Measurements from ENCODE around the gene VRK2. TPM values are rescaled to one million over a fixed set of nuclear protein-coding genes. Genes with fewer than 3 reads are reported as not detected.
"Not testable (repeated sequence)": the region's sequence is repeated elsewhere in the genome, so short reads cannot be mapped to it uniquely, and the experiment has no call there.

Gene VRK2
- total RNA-seq, 2 experiments from 2014 or later = 21.5 to 22.8 TPM

DNA sequence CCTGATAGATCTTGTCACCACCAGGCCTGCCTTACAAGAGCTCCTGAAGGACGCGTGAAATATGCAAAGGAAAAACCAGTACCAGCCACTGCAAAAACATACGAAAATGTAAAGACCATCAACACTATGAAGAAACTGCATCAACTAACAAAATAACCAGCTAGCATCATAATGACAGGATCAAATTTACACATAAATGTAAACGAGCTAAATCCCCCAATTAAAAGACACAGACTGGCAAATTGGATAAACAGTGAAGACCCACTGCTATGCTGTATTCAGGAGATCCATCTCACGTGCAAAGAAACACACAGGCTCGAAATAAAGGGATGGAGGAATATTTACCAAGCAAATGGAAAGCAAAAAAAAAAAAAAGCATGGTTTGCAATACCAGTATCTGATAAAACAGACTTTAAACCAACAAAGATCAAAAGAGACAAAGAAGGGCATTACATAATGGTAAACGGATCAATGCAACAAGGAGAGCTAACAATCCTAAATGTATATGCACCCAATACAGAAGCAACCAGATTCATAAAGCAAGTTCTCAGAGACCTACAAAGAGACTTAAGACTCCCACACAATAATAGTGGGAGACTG, 123.8 kb downstream of the VRK2 start:
- H3K27me3 Mint-ChIP-seq; ATAC-seq (ENCODE audit: low read depth); POLR2A ChIA-PET; H3K4me3 Mint-ChIP-seq; H3K27ac Mint-ChIP-seq; H3K4me1 Mint-ChIP-seq; DNase-seq: not testable (repeated sequence)
- Mint-ChIP-seq H3K9me3 (peaks cover 11% of the 10 kb centered on the region), H3K36me3 (peaks cover 37% of the 10 kb centered on the region)

GRCh38 chr2:58171831-58172230, 125.2 kb downstream of the VRK2 start:
- ATAC-seq (ENCODE audit: low read depth); DNase-seq; H3K27me3 Mint-ChIP-seq; H3K4me3 Mint-ChIP-seq; H3K4me1 Mint-ChIP-seq; H3K27ac Mint-ChIP-seq; POLR2A ChIA-PET: not testable (repeated sequence)
- H3K36me3 Mint-ChIP-seq = peaks cover 39% of the 10 kb centered on the region
- peaks cover 11% of the 10 kb centered on the region for H3K9me3 Mint-ChIP-seq

- H3K27ac Mint-ChIP-seq; H3K27me3 Mint-ChIP-seq; H3K4me3 Mint-ChIP-seq; DNase-seq; ATAC-seq (ENCODE audit: low read depth); POLR2A ChIA-PET; H3K4me1 Mint-ChIP-seq: not testable (repeated sequence)
- H3K36me3 Mint-ChIP-seq = peaks cover 36% of the 10 kb centered on the region
- H3K9me3 Mint-ChIP-seq = peaks cover 15% of the 10 kb centered on the region
Measured at GRCh38 chr2:58177187-58177586, 130.6 kb downstream of the VRK2 start.

GRCh38 chr2:58180175-58180574, 133.6 kb downstream of the VRK2 start:
- H3K4me1 Mint-ChIP-seq; H3K9me3 Mint-ChIP-seq; H3K4me3 Mint-ChIP-seq; H3K27me3 Mint-ChIP-seq; DNase-seq; ATAC-seq (ENCODE audit: low read depth); H3K27ac Mint-ChIP-seq; POLR2A ChIA-PET: not testable (repeated sequence)
- H3K36me3 Mint-ChIP-seq = peaks cover 22% of the 10 kb centered on the region

- DNase-seq (no peak), ATAC-seq (ENCODE audit: low read depth) (no peak)
- Mint-ChIP-seq H3K27ac (no peak overlapping the region), H3K9me3 (peaks cover 6% of the 10 kb centered on the region), H3K4me3 (no peak overlapping the region), H3K27me3 (no peaks in the 10 kb centered on the region), H3K4me1 (no peaks in the 10 kb centered on the region), H3K36me3 (peaks cover 20% of the 10 kb centered on the region)
- POLR2A ChIA-PET = no interaction called here
Measured at GRCh38 chr2:58180635-58181034, 134.0 kb downstream of the VRK2 start.

- H3K4me3 Mint-ChIP-seq = no peak overlapping the region
- peaks cover 24% of the 10 kb centered on the region for H3K36me3 Mint-ChIP-seq
Measured at GRCh38 chr2:58182527-58182926, 135.9 kb downstream of the VRK2 start.

GRCh38 chr2:58186501-58186900, 139.9 kb downstream of the VRK2 start:
- H3K27me3 Mint-ChIP-seq = no peaks in the 10 kb centered on the region
- peaks cover 2% of the 10 kb centered on the region for H3K9me3 Mint-ChIP-seq
- no peak overlapping the region for H3K27ac Mint-ChIP-seq
- POLR2A ChIA-PET = no interaction called here
- H3K36me3 Mint-ChIP-seq = peaks cover 21% of the 10 kb centered on the region
- ATAC-seq (ENCODE audit: low read depth) (no peak), DNase-seq (no peak)
- H3K4me3 Mint-ChIP-seq = no peak overlapping the region
- H3K4me1 Mint-ChIP-seq = no peaks in the 10 kb centered on the region

More at GRCh38 chr2:58182527-58182926, 135.9 kb downstream of the VRK2 start:
- H3K4me1 Mint-ChIP-seq = no peaks in the 10 kb centered on the region
- H3K27ac Mint-ChIP-seq = no peak overlapping the region
- ATAC-seq (ENCODE audit: low read depth) (no peak), DNase-seq (no peak)
- no peaks in the 10 kb centered on the region for H3K27me3 Mint-ChIP-seq
- POLR2A ChIA-PET = no interaction called here
- H3K9me3 Mint-ChIP-seq = peaks cover 6% of the 10 kb centered on the region

DNA sequence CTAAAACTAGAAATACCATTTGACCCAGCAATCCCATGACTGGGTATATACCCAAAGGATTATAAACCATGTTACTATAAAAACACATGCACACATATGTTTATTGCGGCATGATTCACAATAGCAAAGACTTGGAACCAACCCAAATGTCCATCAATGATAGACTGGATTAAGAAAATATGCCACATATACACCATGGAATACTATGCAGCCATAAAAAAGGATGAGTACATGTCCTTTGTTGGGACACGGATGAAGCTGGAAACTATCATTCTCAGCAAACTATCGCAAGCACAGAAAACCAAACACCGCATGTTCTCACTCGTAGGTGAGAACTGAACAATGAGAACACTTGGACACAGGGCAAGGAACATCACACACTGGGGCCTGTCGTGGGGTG, 140.4 kb downstream of the VRK2 start:
- POLR2A ChIA-PET; H3K4me3 Mint-ChIP-seq; H3K27ac Mint-ChIP-seq; H3K4me1 Mint-ChIP-seq; H3K9me3 Mint-ChIP-seq; DNase-seq; H3K27me3 Mint-ChIP-seq; ATAC-seq (ENCODE audit: low read depth): not testable (repeated sequence)
- peaks cover 21% of the 10 kb centered on the region for H3K36me3 Mint-ChIP-seq

DNA sequence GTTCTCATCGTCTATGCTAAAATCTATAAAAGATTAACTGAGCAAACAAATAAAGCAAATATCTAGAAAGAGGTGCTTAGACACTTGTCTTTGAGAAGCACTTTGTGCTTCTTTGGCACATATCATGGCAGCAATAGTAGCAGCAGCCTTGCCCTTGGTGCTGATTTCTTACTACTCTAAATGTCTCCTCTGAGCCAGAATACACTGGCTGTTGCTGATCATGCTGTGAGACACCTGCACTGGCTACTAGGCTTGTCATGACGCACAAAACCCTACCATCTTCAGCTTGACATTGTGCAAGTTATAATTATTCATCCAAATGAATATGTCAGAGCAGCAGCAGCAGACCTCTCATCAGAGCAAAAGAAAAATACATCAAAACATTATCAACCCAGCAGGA, 147.9 kb downstream of the VRK2 start:
- H3K27ac Mint-ChIP-seq = no peak overlapping the region
- no peak for DNase-seq

GRCh38 chr2:58195662-58196061, 149.1 kb downstream of the VRK2 start:
- no peak overlapping the region for H3K27ac Mint-ChIP-seq
- H3K36me3 Mint-ChIP-seq = peaks cover 11% of the 10 kb centered on the region
- ATAC-seq (ENCODE audit: low read depth) = no peak
- POLR2A ChIA-PET = no interaction called here
- peaks cover 2% of the 10 kb centered on the region for H3K4me1 Mint-ChIP-seq
- H3K27me3 Mint-ChIP-seq = no peaks in the 10 kb centered on the region
- H3K9me3 Mint-ChIP-seq = no peaks in the 10 kb centered on the region
- H3K4me3 Mint-ChIP-seq = no peak overlapping the region
- DNase-seq = no peak

More for the DNA sequence above, 147.9 kb downstream of the VRK2 start:
- Mint-ChIP-seq H3K9me3 (no peaks in the 10 kb centered on the region), H3K36me3 (peaks cover 15% of the 10 kb centered on the region), H3K27me3 (no peaks in the 10 kb centered on the region), H3K4me3 (no peak overlapping the region), H3K4me1 (peaks cover 2% of the 10 kb centered on the region)
- no peak for ATAC-seq (ENCODE audit: low read depth)
- POLR2A ChIA-PET = no interaction called here

GRCh38 chr2:58197894-58198293, 151.3 kb downstream of the VRK2 start:
- Mint-ChIP-seq H3K27ac (no peak overlapping the region), H3K36me3 (peaks cover 16% of the 10 kb centered on the region), H3K27me3 (no peaks in the 10 kb centered on the region), H3K4me3 (no peak overlapping the region), H3K9me3 (no peaks in the 10 kb centered on the region), H3K4me1 (peaks cover 2% of the 10 kb centered on the region)
- DNase-seq (no peak), ATAC-seq (ENCODE audit: low read depth) (no peak)
- POLR2A ChIA-PET = no interaction called here

DNA sequence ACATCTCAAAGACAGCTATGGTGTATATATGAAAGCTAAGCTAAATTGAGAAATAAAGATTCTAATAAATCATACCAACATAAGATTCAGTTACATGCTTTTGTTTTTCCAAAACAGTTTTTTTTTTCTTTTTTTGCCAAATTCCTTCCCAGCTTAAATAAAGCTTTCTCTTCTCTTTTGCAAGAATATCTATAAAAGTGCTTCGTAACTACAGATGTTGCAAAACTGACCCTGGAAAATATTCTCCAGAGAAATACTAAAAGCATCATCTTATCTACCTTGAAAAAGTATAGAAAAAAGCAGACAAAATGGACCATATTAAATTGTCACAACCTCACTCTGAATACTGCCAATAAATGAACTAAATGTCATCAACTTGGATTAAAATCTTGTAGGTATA, 155.8 kb downstream of the VRK2 start:
- Mint-ChIP-seq H3K9me3 (no peaks in the 10 kb centered on the region), H3K36me3 (peaks cover 8% of the 10 kb centered on the region), H3K27me3 (no peaks in the 10 kb centered on the region), H3K4me3 (no peak overlapping the region), H3K4me1 (peaks cover 3% of the 10 kb centered on the region), H3K27ac (no peak overlapping the region)
- ATAC-seq (ENCODE audit: low read depth) (no peak), DNase-seq (no peak)
- POLR2A ChIA-PET = no interaction called here

DNA sequence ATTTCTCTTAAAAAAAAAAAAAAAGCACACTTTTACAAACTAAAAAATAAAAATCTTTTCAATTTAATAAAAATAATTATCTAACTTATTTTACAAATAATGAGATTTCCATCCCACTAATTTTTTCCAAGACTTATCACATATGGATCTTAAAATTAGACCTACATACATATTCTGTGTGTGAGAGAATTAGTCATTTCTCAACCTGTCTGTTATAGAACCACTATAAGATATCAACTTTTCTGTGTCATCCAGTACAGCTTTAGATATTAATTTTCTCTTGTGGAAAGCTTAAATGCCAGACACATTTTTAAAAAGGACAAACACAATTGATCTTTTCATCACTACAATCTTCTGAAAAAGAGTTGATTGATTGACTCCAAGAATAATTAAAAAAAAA, 156.4 kb downstream of the VRK2 start:
- DNase-seq (no peak), ATAC-seq (ENCODE audit: low read depth) (no peak)
- Mint-ChIP-seq H3K36me3 (peaks cover 7% of the 10 kb centered on the region), H3K27me3 (no peaks in the 10 kb centered on the region), H3K4me3 (no peak overlapping the region), H3K9me3 (no peaks in the 10 kb centered on the region), H3K4me1 (peaks cover 3% of the 10 kb centered on the region), H3K27ac (no peak overlapping the region)
- POLR2A ChIA-PET = no interaction called here

- H3K4me1 Mint-ChIP-seq = peaks cover 3% of the 10 kb centered on the region
- H3K27me3 Mint-ChIP-seq = no peaks in the 10 kb centered on the region
- no peak overlapping the region for H3K27ac Mint-ChIP-seq
- H3K9me3 Mint-ChIP-seq = no peaks in the 10 kb centered on the region
- no peak for DNase-seq
- no peak overlapping the region for H3K4me3 Mint-ChIP-seq
- no peak for ATAC-seq (ENCODE audit: low read depth)
- POLR2A ChIA-PET = no interaction called here
- H3K36me3 Mint-ChIP-seq = peaks cover 12% of the 10 kb centered on the region
Measured at GRCh38 chr2:58204195-58204959, 157.8 kb downstream of the VRK2 start.
